Measurements from ENCODE around the gene SUGCT.

SUGCT gene

GRCh38 chr7:40826411-40827221 is 691.8 kb downstream of the SUGCT start:
- Histone ChIP-seq H3K4me3 (no peak overlapping the region), H3K36me3 (no peaks in the 10 kb centered on the region), H3K27me3 (no peaks in the 10 kb centered on the region), H3K27ac (no peak overlapping the region; the same call in 1 of the 2 replicates), H4K20me1 (no peaks in the 10 kb centered on the region), H3K9me3 (no peaks in the 10 kb centered on the region), H3K4me1 (peaks cover 10% of the 10 kb centered on the region), H3K4me2 (peak overlapping the region; percentile 45; the same call in 1 of the 2 replicates), H3K9ac (no peak overlapping the region)
- no peak for TF ChIP-seq Cebpa-rat (IDR thresholded peaks at IDR 0.05)

- Histone ChIP-seq H3K36me3 (no peaks in the 10 kb centered on the region), H3K4me1 (peaks cover 10% of the 10 kb centered on the region), H3K27me3 (no peaks in the 10 kb centered on the region), H3K4me3 (no peak overlapping the region), H3K9me3 (no peaks in the 10 kb centered on the region), H3K4me2 (peak overlapping the region; percentile 45), H3K9ac (no peak overlapping the region), H3K27ac (no peak overlapping the region; the same call in 1 of the 2 replicates), H4K20me1 (no peaks in the 10 kb centered on the region)
- TF ChIP-seq Cebpa-rat (IDR thresholded peaks at IDR 0.05), result no peak
Measured at GRCh38 chr7:40827222-40828085, 692.6 kb downstream of the SUGCT start.

GRCh38 chr7:40828686-40829600 is 694.1 kb downstream of the SUGCT start:
- no peak overlapping the region for H3K4me3 ChIP-seq
- H3K9ac ChIP-seq, result no peak overlapping the region
- no peaks in the 10 kb centered on the region for H3K27me3 ChIP-seq
- H4K20me1 ChIP-seq, result no peaks in the 10 kb centered on the region
- peaks cover 10% of the 10 kb centered on the region for H3K4me1 ChIP-seq
- TF ChIP-seq Cebpa-rat (IDR thresholded peaks at IDR 0.05), result no peak
- H3K4me2 ChIP-seq, result no peak overlapping the region
- H3K36me3 ChIP-seq, result no peaks in the 10 kb centered on the region
- no peak overlapping the region for H3K27ac ChIP-seq
- no peaks in the 10 kb centered on the region for H3K9me3 ChIP-seq

- TF ChIP-seq Cebpa-rat (IDR thresholded peaks at IDR 0.05), result no peak
- H3K27me3 ChIP-seq, result no peaks in the 10 kb centered on the region
- no peak overlapping the region for H3K9ac ChIP-seq
- H3K36me3 ChIP-seq, result no peaks in the 10 kb centered on the region
- no peaks in the 10 kb centered on the region for H4K20me1 ChIP-seq
- H3K4me1 ChIP-seq, result peaks cover 13% of the 10 kb centered on the region
- 0 out of 2 replicates have a peak, but pooled peaks cover 4% of the 10 kb centered on the region for H3K9me3 ChIP-seq
- H3K4me3 ChIP-seq, result no peak overlapping the region
- no peak overlapping the region for H3K27ac ChIP-seq
- H3K4me2 ChIP-seq, result no peak overlapping the region
Measured at GRCh38 chr7:40833191-40833887, 698.5 kb downstream of the SUGCT start.

GRCh38 chr7:40833888-40834234 is 699.1 kb downstream of the SUGCT start:
- H3K36me3 ChIP-seq, result no peaks in the 10 kb centered on the region
- peaks cover 13% of the 10 kb centered on the region for H3K4me1 ChIP-seq
- H3K27ac ChIP-seq, result no peak overlapping the region
- no peak for TF ChIP-seq Cebpa-rat (IDR thresholded peaks at IDR 0.05)
- no peak overlapping the region for H3K4me2 ChIP-seq
- no peaks in the 10 kb centered on the region for H3K27me3 ChIP-seq
- H3K4me3 ChIP-seq, result no peak overlapping the region
- no peak overlapping the region for H3K9ac ChIP-seq
- H4K20me1 ChIP-seq, result no peaks in the 10 kb centered on the region
- 0 out of 2 replicates have a peak, but pooled peaks cover 4% of the 10 kb centered on the region for H3K9me3 ChIP-seq

GRCh38 chr7:40836218-40836617 is 701.4 kb downstream of the SUGCT start:
- TF ChIP-seq Cebpa-rat (IDR thresholded peaks at IDR 0.05), result peak; percentile 59; the same call in 1 of the 2 replicates
- peak overlapping the region; percentile 67 for H3K4me2 ChIP-seq

GRCh38 chr7:40839881-40840280 is 705.1 kb downstream of the SUGCT start:
- Histone ChIP-seq H3K9ac (no peak overlapping the region), H3K4me3 (no peak overlapping the region), H3K36me3 (no peaks in the 10 kb centered on the region), H3K4me1 (peaks cover 13% of the 10 kb centered on the region), H3K9me3 (peaks cover 12% of the 10 kb centered on the region; the same call in 1 of the 2 replicates), H3K27ac (no peak overlapping the region), H3K4me2 (no peak overlapping the region), H3K27me3 (no peaks in the 10 kb centered on the region), H4K20me1 (no peaks in the 10 kb centered on the region)
- no peak for TF ChIP-seq Cebpa-rat (IDR thresholded peaks at IDR 0.05)

More at GRCh38 chr7:40836218-40836617, 701.4 kb downstream of the SUGCT start:
- no peaks in the 10 kb centered on the region for H3K27me3 ChIP-seq
- H4K20me1 ChIP-seq, result no peaks in the 10 kb centered on the region
- H3K36me3 ChIP-seq, result no peaks in the 10 kb centered on the region
- peaks cover 12% of the 10 kb centered on the region; the same call in 1 of the 2 replicates for H3K9me3 ChIP-seq
- H3K4me3 ChIP-seq, result no peak overlapping the region
- H3K4me1 ChIP-seq, result peaks cover 13% of the 10 kb centered on the region
- H3K27ac ChIP-seq, result 0 out of 2 replicates have a peak overlapping the region, but pooled peaks have one; percentile 20
- H3K9ac ChIP-seq, result no peak overlapping the region

- H3K9ac ChIP-seq, result no peak overlapping the region
- H3K4me3 ChIP-seq, result no peak overlapping the region
- no peak for TF ChIP-seq Cebpa-rat (IDR thresholded peaks at IDR 0.05)
- H3K4me1 ChIP-seq, result peaks cover 9% of the 10 kb centered on the region
- H3K27ac ChIP-seq, result no peak overlapping the region
- peaks cover 12% of the 10 kb centered on the region; the same call in 1 of the 2 replicates for H3K9me3 ChIP-seq
- H3K4me2 ChIP-seq, result no peak overlapping the region
- H4K20me1 ChIP-seq, result no peaks in the 10 kb centered on the region
- H3K27me3 ChIP-seq, result no peaks in the 10 kb centered on the region
- no peaks in the 10 kb centered on the region for H3K36me3 ChIP-seq
Measured at GRCh38 chr7:40840990-40841389, 706.2 kb downstream of the SUGCT start.
